Smooth muscle cell (in vitro differentiated cells): ENCODE results near the gene CHRNA4. TPM values are rescaled to one million over a fixed set of nuclear protein-coding genes. Genes with fewer than 3 reads are reported as not detected.

Experiments
- DNase-seq: peaks from one replicate; lab custom pipeline; 2025; ENCODE audit not compliant: unreplicated experiment; lab: John Stamatoyannopoulos, UW
- H2AFZ ChIP-seq: fragments of 200-600 bp; sonication (generic); 2 replicates; pipeline ENCODE4 v1.6.0; 2016; ENCODE audit warnings: antibody characterized with exemption, low read depth, mild to moderate bottlenecking
- H3F3A ChIP-seq: fragments of 200-600 bp; sonication (generic); 2 replicates; pipeline ENCODE4 v1.6.0; 2017; ENCODE audit warnings: antibody characterized with exemption, low read depth
- H3K27ac ChIP-seq: fragments of 200-600 bp; sonication (generic); 2 replicates; pipeline ENCODE4 v1.5.1; 2016; ENCODE audit warnings: low read depth, mild to moderate bottlenecking
- H3K27me3 ChIP-seq: fragments of 200-600 bp; sonication (generic); 2 replicates; pipeline ENCODE4 v1.6.1; 2016; ENCODE audit warnings: low read depth, mild to moderate bottlenecking
- H3K36me3 ChIP-seq: fragments of 200-600 bp; sonication (generic); 2 replicates; pipeline ENCODE4 v1.5.1; 2016; ENCODE audit warnings: low read depth
- H3K4me1 ChIP-seq: fragments of 200-600 bp; sonication (generic); 2 replicates; pipeline ENCODE4 v1.5.1; 2016; ENCODE audit warnings: low read depth
- H3K4me2 ChIP-seq: fragments of 200-600 bp; sonication (generic); 2 replicates; pipeline ENCODE4 v1.6.0; 2016; ENCODE audit warnings: mild to moderate bottlenecking
- H3K4me3 ChIP-seq: fragments of 200-600 bp; sonication (generic); 2 replicates; pipeline ENCODE4 v1.5.1; 2016; ENCODE audit warnings: mild to moderate bottlenecking
- H3K79me2 ChIP-seq: fragments of 200-600 bp; sonication (generic); 2 replicates; pipeline ENCODE4 v1.6.0; 2016; ENCODE audit warnings: low read depth, mild to moderate bottlenecking
- H3K9ac ChIP-seq: fragments of 200-600 bp; sonication (generic); 2 replicates; pipeline ENCODE4 v1.6.0; 2016; ENCODE audit warnings: low read depth
- H3K9me3 ChIP-seq: fragments of 200-600 bp; sonication (generic); replicated peaks from 2 replicates; pipeline ENCODE4 v1.5.1; 2016; ENCODE audit warnings: low read depth
- H4K20me1 ChIP-seq: fragments of 200-600 bp; sonication (generic); 2 replicates; pipeline ENCODE4 v1.6.0; 2016; ENCODE audit warnings: low read depth
- CTCF ChIP-seq: fragments of 200-600 bp; sonication (generic); IDR thresholded peaks from 2 replicates; pipeline ENCODE4 v1.5.1; 2017; ENCODE audit warnings: borderline replicate concordance, mild to moderate bottlenecking, antibody characterized with exemption; ENCODE audit not compliant: insufficient read depth, poor library complexity, severe bottlenecking
- WGBS: methylation state at CpG from one replicate; pipeline ENCODE4 v1.1.7; 2016; ENCODE audit warnings: low lambda C conversion rate; 5-methylcytosine and 5-hydroxymethylcytosine counted together
- polyA plus RNA-seq: library from polyadenylated mRNA; unstranded; fragments of >200 nt; fragmentation: Nextera tagmentation; extraction: Ambion mirVana; gene quantifications from 2 replicates; pipeline ENCODE4 v1.2.1, GENCODE V29; 2016
- total RNA-seq: library from RNA; depleted of rRNA; stranded (reverse); fragments of >200 nt; gene quantifications from 2 replicates; pipeline ENCODE4 v1.2.3, GENCODE V29; 2014

Gene CHRNA4
- total and polyA plus RNA-seq, 2 experiments from 2014 or later, result 0.03 TPM; not detected in 1

GRCh38 chr20:63396300-63396699 is 35.2 kb upstream of the CHRNA4 start:
- WGBS, result 97% methylated on average over 12 of the region's 12 CpGs
- no peak overlapping the region for H2AFZ ChIP-seq
- no peaks in the 10 kb centered on the region for H3K27me3 ChIP-seq
- no peaks in the 10 kb centered on the region for H3K9me3 ChIP-seq
- no peak overlapping the region for H3K27ac ChIP-seq
- H3F3A ChIP-seq, result no peaks in the 10 kb centered on the region
- H3K4me3 ChIP-seq, result no peak overlapping the region
- TF ChIP-seq CTCF, result no peak
- no peaks in the 10 kb centered on the region for H3K4me1 ChIP-seq
- no peaks in the 10 kb centered on the region for H4K20me1 ChIP-seq
- H3K4me2 ChIP-seq, result no peak overlapping the region
- no peak overlapping the region for H3K9ac ChIP-seq
- H3K79me2 ChIP-seq, result no peaks in the 10 kb centered on the region
- no peak for DNase-seq
- no peaks in the 10 kb centered on the region for H3K36me3 ChIP-seq

GRCh38 chr20:63395723-63396122 is 34.6 kb upstream of the CHRNA4 start:
- H3F3A ChIP-seq, result no peaks in the 10 kb centered on the region
- 88% methylated on average over 12 of the region's 14 CpGs for WGBS
- DNase-seq, result no peak
- no peak overlapping the region for H3K4me3 ChIP-seq
- no peak overlapping the region for H3K4me2 ChIP-seq
- no peaks in the 10 kb centered on the region for H3K9me3 ChIP-seq
- no peak overlapping the region for H3K27ac ChIP-seq
- no peaks in the 10 kb centered on the region for H3K4me1 ChIP-seq
- no peak overlapping the region for H2AFZ ChIP-seq
- no peak for TF ChIP-seq CTCF
- H3K27me3 ChIP-seq, result no peaks in the 10 kb centered on the region
- H3K79me2 ChIP-seq, result no peaks in the 10 kb centered on the region
- H3K9ac ChIP-seq, result no peak overlapping the region
- no peaks in the 10 kb centered on the region for H4K20me1 ChIP-seq
- no peaks in the 10 kb centered on the region for H3K36me3 ChIP-seq

- H3K4me3 ChIP-seq, result no peak overlapping the region
- no peaks in the 10 kb centered on the region for H3F3A ChIP-seq
- H3K27ac ChIP-seq, result no peak overlapping the region
- H3K36me3 ChIP-seq, result no peaks in the 10 kb centered on the region
- WGBS, result 91% methylated on average over 13 of the region's 22 CpGs
- no peaks in the 10 kb centered on the region for H4K20me1 ChIP-seq
- no peak for TF ChIP-seq CTCF
- no peaks in the 10 kb centered on the region for H3K4me1 ChIP-seq
- H3K79me2 ChIP-seq, result no peaks in the 10 kb centered on the region
- no peak overlapping the region for H2AFZ ChIP-seq
- no peak overlapping the region for H3K9ac ChIP-seq
- H3K9me3 ChIP-seq, result no peaks in the 10 kb centered on the region
- DNase-seq, result no peak
- no peak overlapping the region for H3K4me2 ChIP-seq
- no peaks in the 10 kb centered on the region for H3K27me3 ChIP-seq
These were observed 33.8 kb upstream of the CHRNA4 start for GRCh38 chr20:63394920-63395455.
